HepG2 (cell line): ENCODE data around the gene FBLL1. TPM values are rescaled to one million over a fixed set of nuclear protein-coding genes. Genes with fewer than 3 reads are reported as not detected.

Source experiments
- ARID2 ChIP-seq: sonication (generic); formaldehyde crosslinking; IDR thresholded peaks from 2 replicates; pipeline ENCODE4 v1.8.1; 2022; ENCODE audit warnings: mild to moderate bottlenecking, missing genetic modification reagents, borderline replicate concordance
- CCDC6 ChIP-seq: sonication (generic); formaldehyde crosslinking; IDR thresholded peaks from 2 replicates; pipeline ENCODE4 v1.8.1; 2022; ENCODE audit warnings: mild to moderate bottlenecking, missing genetic modification reagents, moderate library complexity
- HDAC6 ChIP-seq: fragments of 200-600 bp; sonication (generic); IDR thresholded peaks from 2 replicates; pipeline ENCODE4 v1.7.0; 2017; ENCODE audit warnings: mild to moderate bottlenecking, antibody characterized with exemption, low read length, low read depth
- KAT7 ChIP-seq: IDR thresholded peaks from 2 replicates; pipeline ENCODE4 v1.6.1; 2018; ENCODE audit warnings: borderline replicate concordance, missing compliant biosample characterization
- KAT8 ChIP-seq: IDR thresholded peaks from 2 replicates; pipeline ENCODE4 v1.6.1; 2016; ENCODE audit warnings: missing genetic modification reagents, missing compliant biosample characterization
- PCBP1 ChIP-seq: fragments of 200-400 bp; formaldehyde crosslinking; IDR thresholded peaks from 2 replicates; pipeline ENCODE4 v1.6.1; 2017; ENCODE audit warnings: mild to moderate bottlenecking, low read depth, low read length, borderline replicate concordance
- PHF21A ChIP-seq: sonication (generic); formaldehyde crosslinking; IDR thresholded peaks from 2 replicates; pipeline ENCODE4 v1.5.0; 2020; ENCODE audit warnings: mild to moderate bottlenecking, missing genetic modification reagents
- POLR2AphosphoS2 ChIP-seq: IDR thresholded peaks from 2 replicates; pipeline ENCODE4 v1.6.1; 2011; ENCODE audit warnings: low read depth, low read length, improper control_type of control experiment
- RBM22 ChIP-seq: fragments of 200-400 bp; formaldehyde crosslinking; optimal IDR thresholded peaks from 2 replicates; pipeline ENCODE3; 2017; ENCODE audit warnings: mild to moderate bottlenecking, low read length, moderate library complexity
- SIX1 ChIP-seq: sonication (generic); formaldehyde crosslinking; IDR thresholded peaks from 2 replicates; pipeline ENCODE4 v1.4.0; 2020; ENCODE audit warnings: missing genetic modification reagents, borderline replicate concordance
- SMAD3 ChIP-seq: sonication (generic); formaldehyde crosslinking; IDR thresholded peaks from 2 replicates; pipeline ENCODE4 v1.4.0; 2020; ENCODE audit warnings: missing genetic modification reagents
- ZBTB3 ChIP-seq: sonication (generic); formaldehyde crosslinking; IDR thresholded peaks from 2 replicates; pipeline ENCODE4 v1.4.0; 2020; ENCODE audit warnings: low read depth, mild to moderate bottlenecking, moderate library complexity, missing genetic modification reagents, borderline replicate concordance
- ZKSCAN5 ChIP-seq: sonication (generic); formaldehyde crosslinking; IDR thresholded peaks from 2 replicates; pipeline ENCODE4 v1.5.1; 2020; ENCODE audit warnings: mild to moderate bottlenecking, missing genetic modification reagents
- ZNF143 ChIP-seq: sonication (generic); formaldehyde crosslinking; IDR thresholded peaks from 2 replicates; pipeline ENCODE4 v1.4.0; 2020; ENCODE audit warnings: missing genetic modification reagents
- polyA plus RNA-seq, 8 experiments: library from polyadenylated mRNA; depleted of rRNA in 3 of 8; stranded (reverse) in 7 of 8; unstranded in 1 of 8; fragments of >200 nt; fragmentation: Illumina TruSeq in 4 of 8; extraction: Trizol in 4 of 8; gene quantifications; 2 replicates each; pipeline versions ENCODE4 v1.2.1 to v1.2.3, GENCODE V29; 2011 to 2016; ENCODE audit warnings: low read depth in 4 of 8, missing spikeins in 1 of 8, mixed read lengths in 1 of 8; ENCODE audit not compliant: insufficient read depth in 1 of 8
- total RNA-seq, 5 experiments: library from RNA; depleted of rRNA; stranded (reverse); fragments of >200 nt; fragmentation: Illumina TruSeq; extraction: Trizol; gene quantifications; 2 replicates each; pipeline ENCODE4 v1.2.3, GENCODE V29; 2016; ENCODE audit warnings: low read depth in 1 of 5
- TF ChIP-seq, protein P1 (sequence below): IDR thresholded peaks from 2 replicates; pipeline ENCODE4 v1.6.1; 2016; ENCODE audit warnings: mild to moderate bottlenecking
- TF ChIP-seq, protein P2 (sequence below): sonication (generic); formaldehyde crosslinking; IDR thresholded peaks from 2 replicates; pipeline ENCODE4 v1.4.0; 2020; ENCODE audit warnings: missing genetic modification reagents
- TF ChIP-seq, protein P3 (sequence below): IDR thresholded peaks from 2 replicates; pipeline ENCODE4 v1.6.1; 2016; ENCODE audit warnings: mild to moderate bottlenecking, missing biosample characterization, missing genetic modification reagents
- TF ChIP-seq, protein P4 (sequence below): IDR thresholded peaks from 2 replicates; pipeline ENCODE4 v1.6.1; 2016; ENCODE audit warnings: missing biosample characterization, missing genetic modification reagents, low read depth
- TF ChIP-seq, protein P5 (sequence below): sonication (generic); formaldehyde crosslinking; IDR thresholded peaks from 2 replicates; pipeline ENCODE4 v1.8.1; 2023; ENCODE audit warnings: mild to moderate bottlenecking, missing genetic modification reagents
- TF ChIP-seq, protein P6 (sequence below): sonication (generic); formaldehyde crosslinking; IDR thresholded peaks from 2 replicates; pipeline ENCODE4 v1.5.1; 2020; ENCODE audit warnings: mild to moderate bottlenecking, missing genetic modification reagents, borderline replicate concordance
- TF ChIP-seq, protein P7 (sequence below): sonication (generic); formaldehyde crosslinking; conservative IDR thresholded peaks from 2 replicates; pipeline ENCODE4 v1.4.0; 2020; ENCODE audit warnings: missing genetic modification reagents

FBLL1 gene
- total and polyA plus RNA-seq, 2 of the 13 experiments (the other 11 are each of a cell fraction or from before 2014, with no cell fraction given), result 0.17 to 0.18 TPM

DNA sequence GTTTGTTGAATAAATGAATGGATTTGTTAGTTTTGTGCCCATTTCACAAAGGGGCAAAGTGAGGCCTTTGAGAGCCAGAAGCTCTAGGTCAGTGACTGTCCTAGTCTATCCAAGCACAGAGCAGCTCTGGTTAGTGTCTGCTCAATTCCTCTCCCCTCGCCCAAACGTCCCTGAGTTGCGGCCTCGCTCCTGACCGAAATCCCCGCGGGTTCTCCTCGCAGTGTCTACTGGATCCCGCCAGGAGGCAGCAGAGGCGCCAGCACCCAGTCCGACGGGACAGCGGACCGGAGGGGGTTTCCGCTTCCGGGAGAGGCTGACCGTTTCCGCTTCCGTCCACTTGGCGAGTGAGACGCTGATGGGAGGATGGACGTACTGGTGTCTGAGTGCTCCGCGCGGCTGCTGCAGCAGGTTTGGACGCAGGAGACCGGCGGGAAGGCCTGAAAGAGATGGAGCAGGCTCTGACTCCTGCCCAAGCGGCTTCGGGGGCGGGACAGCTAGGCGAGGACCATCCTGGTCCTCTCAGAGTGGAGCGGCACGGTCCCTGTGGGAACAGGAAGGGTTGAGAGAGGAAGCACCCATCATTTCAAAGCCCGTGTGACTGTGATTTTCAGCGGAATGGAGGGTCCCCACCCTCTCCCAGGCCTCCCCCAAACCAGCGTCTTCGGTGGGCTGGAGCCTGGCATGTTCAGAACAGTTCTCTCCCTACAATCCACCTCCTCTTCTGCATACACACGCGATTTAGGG is 42.8 kb upstream of the FBLL1 start, which contains the start of gene RARS1 (continued):
- TF ChIP-seq, protein P1, sequence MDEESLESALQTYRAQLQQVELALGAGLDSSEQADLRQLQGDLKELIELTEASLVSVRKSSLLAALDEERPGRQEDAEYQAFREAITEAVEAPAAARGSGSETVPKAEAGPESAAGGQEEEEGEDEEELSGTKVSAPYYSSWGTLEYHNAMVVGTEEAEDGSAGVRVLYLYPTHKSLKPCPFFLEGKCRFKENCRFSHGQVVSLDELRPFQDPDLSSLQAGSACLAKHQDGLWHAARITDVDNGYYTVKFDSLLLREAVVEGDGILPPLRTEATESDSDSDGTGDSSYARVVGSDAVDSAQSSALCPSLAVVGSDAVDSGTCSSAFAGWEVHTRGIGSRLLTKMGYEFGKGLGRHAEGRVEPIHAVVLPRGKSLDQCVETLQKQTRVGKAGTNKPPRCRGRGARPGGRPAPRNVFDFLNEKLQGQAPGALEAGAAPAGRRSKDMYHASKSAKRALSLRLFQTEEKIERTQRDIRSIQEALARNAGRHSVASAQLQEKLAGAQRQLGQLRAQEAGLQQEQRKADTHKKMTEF (CRISPR knock-in tag), result peak; percentile 91
- peak; percentile 71 for TF ChIP-seq ZNF143 (CRISPR knock-in tag)
- TF ChIP-seq ZBTB3, result peak; percentile 28; the same call in 1 of the 2 replicates
- no peak for TF ChIP-seq KAT7 (CRISPR knock-in tag)
- peak; percentile 78 for TF ChIP-seq RBM22
- TF ChIP-seq, protein P2, sequence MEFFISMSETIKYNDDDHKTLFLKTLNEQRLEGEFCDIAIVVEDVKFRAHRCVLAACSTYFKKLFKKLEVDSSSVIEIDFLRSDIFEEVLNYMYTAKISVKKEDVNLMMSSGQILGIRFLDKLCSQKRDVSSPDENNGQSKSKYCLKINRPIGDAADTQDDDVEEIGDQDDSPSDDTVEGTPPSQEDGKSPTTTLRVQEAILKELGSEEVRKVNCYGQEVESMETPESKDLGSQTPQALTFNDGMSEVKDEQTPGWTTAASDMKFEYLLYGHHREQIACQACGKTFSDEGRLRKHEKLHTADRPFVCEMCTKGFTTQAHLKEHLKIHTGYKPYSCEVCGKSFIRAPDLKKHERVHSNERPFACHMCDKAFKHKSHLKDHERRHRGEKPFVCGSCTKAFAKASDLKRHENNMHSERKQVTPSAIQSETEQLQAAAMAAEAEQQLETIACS, result no peak
- peak; percentile 54; the same call in 1 of the 2 replicates for TF ChIP-seq SIX1
- TF ChIP-seq POLR2AphosphoS2, result peak; percentile 74; the same call in 1 of the 2 replicates
- TF ChIP-seq, protein P3, sequence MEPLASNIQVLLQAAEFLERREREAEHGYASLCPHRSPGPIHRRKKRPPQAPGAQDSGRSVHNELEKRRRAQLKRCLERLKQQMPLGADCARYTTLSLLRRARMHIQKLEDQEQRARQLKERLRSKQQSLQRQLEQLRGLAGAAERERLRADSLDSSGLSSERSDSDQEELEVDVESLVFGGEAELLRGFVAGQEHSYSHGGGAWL (CRISPR knock-in tag), result peak; percentile 84
- TF ChIP-seq, protein P4, sequence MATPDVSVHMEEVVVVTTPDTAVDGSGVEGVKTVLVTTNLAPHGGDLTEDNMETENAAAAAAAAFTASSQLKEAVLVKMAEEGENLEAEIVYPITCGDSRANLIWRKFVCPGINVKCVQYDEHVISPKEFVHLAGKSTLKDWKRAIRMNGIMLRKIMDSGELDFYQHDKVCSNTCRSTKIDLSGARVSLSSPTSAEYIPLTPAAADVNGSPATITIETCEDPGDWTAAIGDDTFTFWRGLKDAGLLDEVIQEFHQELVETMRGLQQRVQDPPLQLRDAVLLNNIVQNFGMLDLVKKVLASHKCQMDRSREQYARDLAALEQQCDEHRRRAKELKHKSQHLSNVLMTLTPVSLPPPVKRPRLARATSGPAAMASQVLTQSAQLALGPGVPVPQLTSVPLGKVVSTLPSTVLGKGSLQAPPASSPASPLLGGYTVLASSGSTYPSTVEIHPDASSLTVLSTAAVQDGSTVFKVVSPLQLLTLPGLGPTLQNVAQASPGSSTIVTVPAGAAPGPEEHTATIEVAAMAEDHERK (CRISPR knock-in tag), result no peak
- peak; percentile 58 for TF ChIP-seq CCDC6
- TF ChIP-seq HDAC6, result no peak
- peak; percentile 99 for TF ChIP-seq KAT8
- TF ChIP-seq, protein P5, sequence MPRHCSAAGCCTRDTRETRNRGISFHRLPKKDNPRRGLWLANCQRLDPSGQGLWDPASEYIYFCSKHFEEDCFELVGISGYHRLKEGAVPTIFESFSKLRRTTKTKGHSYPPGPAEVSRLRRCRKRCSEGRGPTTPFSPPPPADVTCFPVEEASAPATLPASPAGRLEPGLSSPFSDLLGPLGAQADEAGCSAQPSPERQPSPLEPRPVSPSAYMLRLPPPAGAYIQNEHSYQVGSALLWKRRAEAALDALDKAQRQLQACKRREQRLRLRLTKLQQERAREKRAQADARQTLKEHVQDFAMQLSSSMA (CRISPR knock-in tag), result peak; percentile 80; the same call in 1 of the 2 replicates
- no peak for TF ChIP-seq ZKSCAN5 (CRISPR knock-in tag)
- no peak for TF ChIP-seq ARID2 (CRISPR knock-in tag)
- TF ChIP-seq, protein P6, sequence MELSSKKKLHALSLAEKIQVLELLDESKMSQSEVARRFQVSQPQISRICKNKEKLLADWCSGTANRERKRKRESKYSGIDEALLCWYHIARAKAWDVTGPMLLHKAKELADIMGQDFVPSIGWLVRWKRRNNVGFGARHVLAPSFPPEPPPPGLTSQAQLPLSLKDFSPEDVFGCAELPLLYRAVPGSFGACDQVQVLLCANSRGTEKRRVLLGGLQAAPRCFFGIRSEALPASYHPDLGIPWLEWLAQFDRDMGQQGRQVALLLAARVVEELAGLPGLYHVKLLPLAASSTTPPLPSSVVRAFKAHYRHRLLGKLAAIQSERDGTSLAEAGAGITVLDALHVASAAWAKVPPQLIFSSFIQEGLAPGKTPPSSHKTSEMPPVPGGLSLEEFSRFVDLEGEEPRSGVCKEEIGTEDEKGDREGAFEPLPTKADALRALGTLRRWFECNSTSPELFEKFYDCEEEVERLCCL (CRISPR knock-in tag), result no peak
- TF ChIP-seq PCBP1, result no peak
- peak; percentile 82; the same call in 1 of the 2 replicates for TF ChIP-seq SMAD3 (CRISPR knock-in tag)
- 0 out of 2 replicates have a peak, but pooled peaks have one; percentile 29 for TF ChIP-seq PHF21A
- TF ChIP-seq, protein P7, sequence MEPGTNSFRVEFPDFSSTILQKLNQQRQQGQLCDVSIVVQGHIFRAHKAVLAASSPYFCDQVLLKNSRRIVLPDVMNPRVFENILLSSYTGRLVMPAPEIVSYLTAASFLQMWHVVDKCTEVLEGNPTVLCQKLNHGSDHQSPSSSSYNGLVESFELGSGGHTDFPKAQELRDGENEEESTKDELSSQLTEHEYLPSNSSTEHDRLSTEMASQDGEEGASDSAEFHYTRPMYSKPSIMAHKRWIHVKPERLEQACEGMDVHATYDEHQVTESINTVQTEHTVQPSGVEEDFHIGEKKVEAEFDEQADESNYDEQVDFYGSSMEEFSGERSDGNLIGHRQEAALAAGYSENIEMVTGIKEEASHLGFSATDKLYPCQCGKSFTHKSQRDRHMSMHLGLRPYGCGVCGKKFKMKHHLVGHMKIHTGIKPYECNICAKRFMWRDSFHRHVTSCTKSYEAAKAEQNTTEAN (CRISPR knock-in tag), result 0 out of 2 replicates have a peak, but pooled peaks have one; percentile 32
